GM12875 (cell line): ENCODE results near the gene TFPT.

Experiments
- H3K4me3 ChIP-seq: one replicate; pipeline ENCODE4 v1.5.1; 2011; ENCODE audit warnings: low read depth, low read length, control low read depth
- CTCF ChIP-seq: IDR thresholded peaks from 2 replicates; pipeline ENCODE4 v1.5.1; 2011; ENCODE audit warnings: low read depth, mild to moderate bottlenecking, control low read depth, inconsistent platforms, low read length, moderate library complexity, borderline replicate concordance; ENCODE audit not compliant: insufficient read depth

Gene TFPT

GRCh38 chr19:54069470-54069869, 46.0 kb downstream of the TFPT start:
- H3K4me3 ChIP-seq: no peak overlapping the region
- TF ChIP-seq CTCF: no peak

- no peak within 1 kb of the TSS for H3K4me3 ChIP-seq
Measured at GRCh38 chr19:54063350-54064116, 51.9 kb downstream of the TFPT start, which contains the start of gene VSTM1. Gene VSTM1, minus strand, starts transcription at chr19:54063897. Its CDS starts 120 bp downstream, at chr19:54063777.

GRCh38 chr19:54062643-54063042, 52.8 kb downstream of the TFPT start:
- TF ChIP-seq CTCF: no peak

More at GRCh38 chr19:54063350-54064116, 51.9 kb downstream of the TFPT start, which contains the start of gene VSTM1:
- no peak for TF ChIP-seq CTCF

More at GRCh38 chr19:54062643-54063042, 52.8 kb downstream of the TFPT start:
- no peak overlapping the region for H3K4me3 ChIP-seq
